SJSA1 (cell line): ENCODE data around the gene PLCB4. TPM values are rescaled to one million over a fixed set of nuclear protein-coding genes. Genes with fewer than 3 reads are reported as not detected.

Source experiments
- DNase-seq, 2 experiments: peaks; one replicate each; pipeline ENCODE4 v3.0.0-alpha.2; 2015 to 2020; ENCODE audit warnings: low spot score in 2 of 2, low read depth in 1 of 2
- H3K27ac ChIP-seq: fragments of 250-450 bp; sonication (Bioruptor Pico); 2 replicates; pipeline ENCODE4 v1.5.1; 2020; ENCODE audit warnings: mild to moderate bottlenecking, moderate library complexity
- H3K27me3 ChIP-seq: fragments of 250-450 bp; sonication (Bioruptor Pico); replicated peaks from 2 replicates; pipeline ENCODE4 v1.5.1; 2020; ENCODE audit warnings: mild to moderate bottlenecking, moderate library complexity
- H3K36me3 ChIP-seq: fragments of 250-450 bp; sonication (Bioruptor Pico); 2 replicates; pipeline ENCODE4 v1.5.1; 2020; ENCODE audit warnings: mild to moderate bottlenecking
- H3K4me1 ChIP-seq: fragments of 250-450 bp; sonication (Bioruptor Pico); replicated peaks from 2 replicates; pipeline ENCODE4 v1.6.1; 2021; ENCODE audit warnings: mild to moderate bottlenecking
- H3K4me3 ChIP-seq: fragments of 250-450 bp; sonication (Bioruptor Pico); 2 replicates; pipeline ENCODE4 v1.5.1; 2020; ENCODE audit warnings: mild to moderate bottlenecking
- H3K9me3 ChIP-seq: fragments of 250-450 bp; sonication (Bioruptor Pico); replicated peaks from 2 replicates; pipeline ENCODE4 v1.5.1; 2020; ENCODE audit warnings: mild to moderate bottlenecking
- total RNA-seq: library from RNA; depleted of rRNA; stranded (reverse); fragments of >200 nt; shearing (Covaris generic); gene quantifications from 2 replicates; pipeline ENCODE4 v1.2.3, GENCODE V29; 2014

Gene PLCB4
- total RNA-seq, 1 experiment from 2014 or later, result 9.3 TPM

GRCh38 chr20:9308056-9308455 is 239.2 kb downstream of the PLCB4 start:
- Histone ChIP-seq H3K4me1 (peaks cover 26% of the 10 kb centered on the region), H3K9me3 (no peaks in the 10 kb centered on the region), H3K4me3 (no peak overlapping the region), H3K27ac (no peak overlapping the region), H3K27me3 (no peaks in the 10 kb centered on the region), H3K36me3 (no peaks in the 10 kb centered on the region)
- DNase-seq, result no peak

GRCh38 chr20:9311132-9311531 is 242.2 kb downstream of the PLCB4 start:
- Histone ChIP-seq H3K27ac (peak overlapping the region; percentile 85), H3K4me3 (no peak overlapping the region), H3K9me3 (no peaks in the 10 kb centered on the region), H3K4me1 (peaks cover 26% of the 10 kb centered on the region), H3K36me3 (no peaks in the 10 kb centered on the region), H3K27me3 (no peaks in the 10 kb centered on the region)
- DNase-seq, result peak in 1 of 2 experiments; percentile 21

- H3K9me3 ChIP-seq, result no peaks in the 10 kb centered on the region
- DNase-seq, result no peak
- no peak overlapping the region for H3K4me3 ChIP-seq
- peaks cover 9% of the 10 kb centered on the region; the same call in 1 of the 2 replicates for H3K4me1 ChIP-seq
- no peaks in the 10 kb centered on the region for H3K36me3 ChIP-seq
- no peak overlapping the region for H3K27ac ChIP-seq
- no peaks in the 10 kb centered on the region for H3K27me3 ChIP-seq
These were observed 250.9 kb downstream of the PLCB4 start for GRCh38 chr20:9319687-9320384.

GRCh38 chr20:9321007-9321406 is 252.1 kb downstream of the PLCB4 start:
- Histone ChIP-seq H3K4me1 (peaks cover 9% of the 10 kb centered on the region; the same call in 1 of the 2 replicates), H3K9me3 (no peaks in the 10 kb centered on the region), H3K27me3 (no peaks in the 10 kb centered on the region), H3K36me3 (no peaks in the 10 kb centered on the region), H3K4me3 (no peak overlapping the region), H3K27ac (no peak overlapping the region)
- no peak for DNase-seq

- Histone ChIP-seq H3K27me3 (no peaks in the 10 kb centered on the region), H3K27ac (no peak overlapping the region), H3K9me3 (no peaks in the 10 kb centered on the region), H3K4me3 (no peak overlapping the region), H3K4me1 (peaks cover 9% of the 10 kb centered on the region; the same call in 1 of the 2 replicates), H3K36me3 (no peaks in the 10 kb centered on the region)
- DNase-seq, result no peak
These were observed 253.8 kb downstream of the PLCB4 start for GRCh38 chr20:9322661-9323060.

DNA sequence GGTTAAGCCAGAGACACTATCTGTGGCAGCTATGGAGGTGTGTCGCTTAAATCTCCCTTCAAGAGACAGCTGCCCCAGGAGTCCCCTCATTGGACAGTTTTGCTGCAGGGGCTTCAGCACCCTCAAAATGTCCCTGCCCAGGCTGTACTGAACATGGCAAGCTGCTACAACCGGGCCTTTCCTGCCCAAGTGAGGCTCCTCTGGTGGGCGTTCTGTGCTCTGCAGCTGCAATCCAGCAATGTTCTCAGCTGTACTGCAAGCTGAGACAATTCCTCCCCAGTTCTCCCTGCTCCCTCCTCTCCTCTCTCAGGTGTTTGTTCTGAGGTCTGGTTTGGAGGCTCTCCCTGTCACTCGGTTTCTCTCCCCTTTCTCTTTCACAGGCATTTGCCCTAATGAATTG is 254.7 kb downstream of the PLCB4 start:
- Histone ChIP-seq H3K36me3 (no peaks in the 10 kb centered on the region), H3K4me1 (peaks cover 9% of the 10 kb centered on the region; the same call in 1 of the 2 replicates), H3K27me3 (no peaks in the 10 kb centered on the region), H3K4me3 (no peak overlapping the region), H3K9me3 (no peaks in the 10 kb centered on the region), H3K27ac (no peak overlapping the region)
- no peak for DNase-seq

GRCh38 chr20:9329355-9330101 is 260.6 kb downstream of the PLCB4 start:
- Histone ChIP-seq H3K4me1 (no peaks in the 10 kb centered on the region), H3K4me3 (no peak overlapping the region), H3K27ac (no peak overlapping the region), H3K27me3 (no peaks in the 10 kb centered on the region), H3K36me3 (no peaks in the 10 kb centered on the region), H3K9me3 (no peaks in the 10 kb centered on the region)
- no peak for DNase-seq

- no peak for DNase-seq
These were observed 261.3 kb downstream of the PLCB4 start for GRCh38 chr20:9330151-9330550.

GRCh38 chr20:9331707-9332435 is 263.0 kb downstream of the PLCB4 start:
- Histone ChIP-seq H3K27ac (no peak overlapping the region), H3K36me3 (no peaks in the 10 kb centered on the region), H3K4me1 (no peaks in the 10 kb centered on the region), H3K27me3 (no peaks in the 10 kb centered on the region), H3K9me3 (no peaks in the 10 kb centered on the region), H3K4me3 (no peak overlapping the region)
- DNase-seq, result no peak

More at GRCh38 chr20:9330151-9330550, 261.3 kb downstream of the PLCB4 start:
- Histone ChIP-seq H3K4me3 (no peak overlapping the region), H3K9me3 (no peaks in the 10 kb centered on the region), H3K27ac (no peak overlapping the region), H3K4me1 (no peaks in the 10 kb centered on the region), H3K36me3 (no peaks in the 10 kb centered on the region), H3K27me3 (no peaks in the 10 kb centered on the region)

- DNase-seq, result no peak
These were observed 264.0 kb downstream of the PLCB4 start for GRCh38 chr20:9332791-9333479.

GRCh38 chr20:9334866-9335265 is 266.0 kb downstream of the PLCB4 start:
- Histone ChIP-seq H3K27ac (no peak overlapping the region), H3K9me3 (no peaks in the 10 kb centered on the region), H3K4me3 (no peak overlapping the region), H3K36me3 (no peaks in the 10 kb centered on the region), H3K27me3 (no peaks in the 10 kb centered on the region), H3K4me1 (no peaks in the 10 kb centered on the region)
- DNase-seq, result no peak

More at GRCh38 chr20:9332791-9333479, 264.0 kb downstream of the PLCB4 start:
- Histone ChIP-seq H3K27me3 (no peaks in the 10 kb centered on the region), H3K36me3 (no peaks in the 10 kb centered on the region), H3K4me1 (no peaks in the 10 kb centered on the region), H3K9me3 (no peaks in the 10 kb centered on the region), H3K27ac (no peak overlapping the region), H3K4me3 (no peak overlapping the region)

DNA sequence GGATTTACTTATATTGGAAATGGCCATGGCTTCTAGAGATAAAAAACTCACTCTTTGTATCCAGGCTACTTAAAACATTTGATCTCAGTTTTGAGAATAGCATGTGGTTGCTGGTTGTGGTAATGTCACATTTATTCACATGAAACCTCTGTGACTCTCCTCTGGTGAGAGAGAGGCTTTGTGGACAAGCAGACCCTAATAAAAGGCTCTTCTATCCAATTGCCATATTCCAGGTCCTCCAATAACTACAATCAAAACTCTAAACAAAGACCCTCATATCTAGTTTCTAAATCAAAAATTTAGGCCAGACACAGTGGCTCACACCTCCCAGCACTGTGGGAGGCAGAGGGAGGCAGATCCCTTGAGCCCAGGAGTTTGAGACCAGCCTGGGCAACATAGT is 269.2 kb downstream of the PLCB4 start:
- no peak for DNase-seq
- Histone ChIP-seq H3K27ac (no peak overlapping the region), H3K36me3 (no peaks in the 10 kb centered on the region), H3K4me3 (no peak overlapping the region), H3K4me1 (no peaks in the 10 kb centered on the region), H3K9me3 (no peaks in the 10 kb centered on the region), H3K27me3 (no peaks in the 10 kb centered on the region)

DNA sequence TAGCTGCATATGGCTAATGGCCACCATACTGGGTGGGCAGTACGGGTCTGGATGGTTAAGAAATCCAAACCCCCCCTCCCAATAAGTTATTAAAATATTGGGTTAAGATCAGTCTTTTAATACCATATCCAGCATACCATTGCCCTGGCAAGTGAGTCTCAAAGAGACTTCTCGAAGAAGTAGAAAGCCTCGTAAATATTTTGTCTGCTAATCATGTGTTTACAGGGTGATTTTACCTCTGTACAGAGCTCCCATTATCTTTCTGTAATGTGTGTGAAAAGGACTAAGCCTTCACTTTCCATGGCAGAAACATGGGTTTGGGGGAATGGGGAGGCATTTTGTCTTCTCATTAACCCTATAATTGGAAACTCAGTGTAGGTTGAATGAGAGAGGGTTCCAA is 270.8 kb downstream of the PLCB4 start:
- Histone ChIP-seq H3K27me3 (no peaks in the 10 kb centered on the region), H3K27ac (no peak overlapping the region), H3K9me3 (no peaks in the 10 kb centered on the region), H3K4me1 (peaks cover 6% of the 10 kb centered on the region; the same call in 1 of the 2 replicates), H3K36me3 (no peaks in the 10 kb centered on the region), H3K4me3 (no peak overlapping the region)
- no peak for DNase-seq
